ENCODE results near the gene HERPUD1.
A peak's percentile ranks its signal among the peaks of the same experiment; 100 is the strongest.
"Not testable (repeated sequence)": the region's sequence is repeated elsewhere in the genome, so short reads cannot be mapped to it uniquely, and the experiment has no call there.

The HERPUD1 gene

GRCh38 chr16:56911771-56912571 lies 20.0 kb upstream of the HERPUD1 start:
- no peak for DNase-seq

GRCh38 chr16:56912746-56913708 lies 18.9 kb upstream of the HERPUD1 start:
- no peak for DNase-seq

GRCh38 chr16:56914896-56915295 lies 17.0 kb upstream of the HERPUD1 start:
- DNase-seq, result no peak

GRCh38 chr16:56915336-56916119 lies 16.4 kb upstream of the HERPUD1 start:
- no peak for DNase-seq

- no peak for DNase-seq
These were observed 15.2 kb upstream of the HERPUD1 start for GRCh38 chr16:56916571-56917403.

- no peak for DNase-seq
These were observed 13.4 kb upstream of the HERPUD1 start for GRCh38 chr16:56918467-56919012.

GRCh38 chr16:56919099-56919800 lies 12.7 kb upstream of the HERPUD1 start:
- DNase-seq, result no peak

GRCh38 chr16:56921571-56921970 lies 10.4 kb upstream of the HERPUD1 start:
- no peak for DNase-seq

- no peak for DNase-seq
These were observed 8.4 kb upstream of the HERPUD1 start for GRCh38 chr16:56923481-56924091.

GRCh38 chr16:56927471-56927870 lies 4.5 kb upstream of the HERPUD1 start:
- DNase-seq, result no peak

- no peak for DNase-seq
These were observed 2.3 kb upstream of the HERPUD1 start for GRCh38 chr16:56929639-56930038.

- DNase-seq, result no peak
These were observed 1.3 kb upstream of the HERPUD1 start for GRCh38 chr16:56930486-56931270.

- DNase-seq, result no peak
These were observed 561 bp upstream of the HERPUD1 start for GRCh38 chr16:56931271-56931891.

- DNase-seq, result peak; percentile 22
These were observed 1.0 kb downstream of the HERPUD1 start for GRCh38 chr16:56932721-56933619.

GRCh38 chr16:56933828-56934598 lies 2.1 kb downstream of the HERPUD1 start:
- DNase-seq, result no peak

- DNase-seq, result not testable (repeated sequence)
These were observed 2.7 kb downstream of the HERPUD1 start for GRCh38 chr16:56934599-56935145.

GRCh38 chr16:56935201-56935600 lies 3.3 kb downstream of the HERPUD1 start:
- no peak for DNase-seq

Measured in effector CD8-positive, alpha-beta T cell (primary cell).